ENCODE results near the gene TMPRSS7. TPM values are rescaled to one million over a fixed set of nuclear protein-coding genes. Genes with fewer than 3 reads are reported as not detected.
A peak's percentile ranks its signal among the peaks of the same experiment; 100 is the strongest.

TMPRSS7 gene
- polyA plus RNA-seq, 3 donors: not detected

- Histone ChIP-seq H3K9ac (ENCODE audit: insufficient read depth, low read length, poor library complexity, severe bottlenecking) (no peak overlapping the region), H2AFZ (ENCODE audit: insufficient read depth, low read depth, low read length, poor library complexity, severe bottlenecking) (no peak overlapping the region), H3K4me3 (replicated peaks in 1 of 3; ENCODE audit: low read depth in 2 of 3, low read length in 3 of 3) (no peak overlapping the region), H3K79me2 (ENCODE audit: insufficient read depth, low read length) (no peaks in the 10 kb centered on the region), H3K36me3 (replicated peaks in 1 of 2; ENCODE audit: control insufficient read depth in 1 of 2, insufficient read depth in 2 of 2, low read length in 2 of 2) (no peaks in the 10 kb centered on the region), H3K27ac (ENCODE audit: low read depth in 1 of 2, low read length in 2 of 2) (no peak overlapping the region), H4K20me1 (ENCODE audit: insufficient read depth, low read length) (no peaks in the 10 kb centered on the region), H3K27me3 (ENCODE audit: control insufficient read depth in 2 of 2, insufficient read depth in 2 of 2, low read length in 2 of 2) (peaks cover 70 to 92% of the 10 kb centered on the region in 2 donors), H3K9me3 (replicated peaks in 1 of 2; ENCODE audit: control insufficient read depth in 1 of 2, insufficient read depth in 1 of 2, low read length in 2 of 2) (peaks cover 0 to 5% of the 10 kb centered on the region in 2 donors), H3K4me1 (ENCODE audit: control insufficient read depth in 1 of 2, insufficient read depth in 2 of 2, low read length in 2 of 2) (peaks cover 0 to 3% of the 10 kb centered on the region in 2 donors), H3K4me2 (replicated peaks; ENCODE audit: extremely low read depth, low read length, poor library complexity, severe bottlenecking) (no peak overlapping the region)
- DNase-seq: peak; percentile 24 to 84 (median 28)
- Mint-ChIP-seq H3K27ac (peak overlapping the region in 1 of 7 donors; percentile 9), H3K27me3 (ENCODE audit: low read depth in 3 of 3) (peaks cover 72 to 76% (median 72%) of the 10 kb centered on the region in 3 donors), H3K36me3 (peaks cover 0 to 4% of the 10 kb centered on the region in 2 donors), H3K4me1 (peaks cover 8% of the 10 kb centered on the region), H3K9me3 (peaks cover 0 to 10% (median 2%) of the 10 kb centered on the region in 7 donors), H3K4me3 (peak overlapping the region in 1 of 2 donors; percentile 67)
- no peak for TF ChIP-seq CTCF (IDR thresholded peaks at IDR 0.05)
- intact Hi-C loops (cut with micrococcal nuclease): no loop called here
- 33% methylated on average over 3 of the region's 4 CpGs for WGBS (ENCODE audit: insufficient coverage)
These were observed 62.8 kb downstream of the TMPRSS7 start for GRCh38 chr3:112097378-112097777.

GRCh38 chr3:112101916-112102315 lies 67.4 kb downstream of the TMPRSS7 start:
- no peak overlapping the region for H3K9ac ChIP-seq (ENCODE audit: insufficient read depth, low read length, poor library complexity, severe bottlenecking)
- Mint-ChIP-seq H3K36me3 (no peaks in the 10 kb centered on the region), H3K27me3 (ENCODE audit: low read depth in 3 of 3) (peaks cover 42 to 54% (median 51%) of the 10 kb centered on the region in 3 donors), H3K9me3 (peaks cover 0 to 4% (median 0%) of the 10 kb centered on the region in 7 donors), H3K4me3 (peak overlapping the region in 1 of 2 donors; percentile 12), H3K4me1 (no peaks in the 10 kb centered on the region), H3K27ac (no peak overlapping the region)
- no peaks in the 10 kb centered on the region for H3K36me3 ChIP-seq (replicated peaks in 1 of 2; ENCODE audit: control insufficient read depth in 1 of 2, insufficient read depth in 2 of 2, low read length in 2 of 2)
- no peak overlapping the region for H3K27ac ChIP-seq (ENCODE audit: low read depth in 1 of 2, low read length in 2 of 2)
- intact Hi-C loops (cut with micrococcal nuclease): no loop called here
- peaks cover 36 to 49% of the 10 kb centered on the region in 2 donors for H3K27me3 ChIP-seq (ENCODE audit: control insufficient read depth in 2 of 2, insufficient read depth in 2 of 2, low read length in 2 of 2)
- no peaks in the 10 kb centered on the region for H3K9me3 ChIP-seq (replicated peaks in 1 of 2; ENCODE audit: control insufficient read depth in 1 of 2, insufficient read depth in 1 of 2, low read length in 2 of 2)
- H3K79me2 ChIP-seq (ENCODE audit: insufficient read depth, low read length): no peaks in the 10 kb centered on the region
- H3K4me3 ChIP-seq (replicated peaks in 1 of 3; ENCODE audit: low read depth in 2 of 3, low read length in 3 of 3): no peak overlapping the region
- H3K4me2 ChIP-seq (replicated peaks; ENCODE audit: extremely low read depth, low read length, poor library complexity, severe bottlenecking): no peak overlapping the region
- DNase-seq: no peak
- no peak for TF ChIP-seq CTCF (IDR thresholded peaks at IDR 0.05)
- H3K4me1 ChIP-seq (ENCODE audit: control insufficient read depth in 1 of 2, insufficient read depth in 2 of 2, low read length in 2 of 2): no peaks in the 10 kb centered on the region
- 100% methylated on average over 2 of the region's 2 CpGs for WGBS (ENCODE audit: insufficient coverage)
- H4K20me1 ChIP-seq (ENCODE audit: insufficient read depth, low read length): no peaks in the 10 kb centered on the region
- no peak overlapping the region for H2AFZ ChIP-seq (ENCODE audit: insufficient read depth, low read depth, low read length, poor library complexity, severe bottlenecking)

Measured in CD14-positive monocyte (primary cell).